ENCODE results near the gene HABP2. TPM values are rescaled to one million over a fixed set of nuclear protein-coding genes. Genes with fewer than 3 reads are reported as not detected.

The HABP2 gene
- total and polyA plus RNA-seq, 3 donors from 2014 or later, result 0.37 to 1.9 TPM; not detected in 1

GRCh38 chr10:113562069-113562468 lies 9.2 kb downstream of the HABP2 start:
- Histone ChIP-seq H3K27ac (no peak overlapping the region), H3K4me3 (no peak overlapping the region), H3K4me1 (peaks cover 5% of the 10 kb centered on the region), H3K27me3 (no peaks in the 10 kb centered on the region), H3K9me3 (no peaks in the 10 kb centered on the region), H3K36me3 (ENCODE audit: low read depth, missing control alignments) (no peaks in the 10 kb centered on the region)
- no peak for DNase-seq
- intact Hi-C loops (cut with DNase I; ENCODE audit: low total_unique reads), result no loop called here
- no peak for TF ChIP-seq POLR2A (IDR thresholded peaks at IDR 0.05)
- no peak for TF ChIP-seq CTCF (IDR thresholded peaks at IDR 0.05)
- 75 to 82% methylated on average over 6 of the region's 6 CpGs for WGBS, 2 donors

DNA sequence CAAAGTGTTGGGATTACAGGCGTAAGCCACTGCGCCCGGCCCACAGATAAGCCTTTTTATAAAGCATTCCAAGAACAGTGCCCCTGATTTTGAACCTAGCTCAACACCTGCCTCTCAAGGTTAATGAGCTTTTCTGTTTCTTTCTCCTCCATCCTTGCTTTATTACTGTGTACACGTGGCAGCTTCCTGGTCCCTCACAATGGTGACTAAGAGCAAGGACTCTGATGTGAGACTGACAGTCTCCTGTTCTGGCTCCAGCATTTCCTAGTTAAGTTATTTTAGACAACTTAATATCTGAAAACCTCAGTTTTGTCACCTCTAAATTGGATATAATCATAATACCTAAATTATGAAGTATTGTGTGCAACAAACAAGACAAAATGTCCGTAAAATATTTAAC lies 9.9 kb downstream of the HABP2 start:
- TF ChIP-seq CTCF (IDR thresholded peaks at IDR 0.05) (no peak), POLR2A (IDR thresholded peaks at IDR 0.05) (no peak)
- Histone ChIP-seq H3K4me1 (peaks cover 5% of the 10 kb centered on the region), H3K4me3 (no peak overlapping the region), H3K27ac (no peak overlapping the region), H3K27me3 (no peaks in the 10 kb centered on the region), H3K36me3 (ENCODE audit: low read depth, missing control alignments) (no peaks in the 10 kb centered on the region), H3K9me3 (no peaks in the 10 kb centered on the region)
- intact Hi-C loops (cut with DNase I; ENCODE audit: low total_unique reads), result no loop called here
- DNase-seq, result no peak
- WGBS, 2 donors, result 83 to 89% methylated on average over 5 of the region's 5 CpGs

GRCh38 chr10:113563306-113564088 lies 10.6 kb downstream of the HABP2 start:
- DNase-seq, result peak; percentile 87
- no peaks in the 10 kb centered on the region for H3K36me3 ChIP-seq (ENCODE audit: low read depth, missing control alignments)
- 11 to 14% methylated on average over 11 to 18 of the region's 18 CpGs for WGBS, 2 donors
- intact Hi-C loops (cut with DNase I; ENCODE audit: low total_unique reads), result no loop called here
- H3K4me3 ChIP-seq, result peak overlapping the region; percentile 2 to 19
- TF ChIP-seq POLR2A (IDR thresholded peaks at IDR 0.05), result no peak
- peak; percentile 91 to 98 (median 94) for TF ChIP-seq CTCF (IDR thresholded peaks at IDR 0.05)
- no peaks in the 10 kb centered on the region for H3K9me3 ChIP-seq
- no peak overlapping the region for H3K27ac ChIP-seq
- H3K4me1 ChIP-seq, result peaks cover 5% of the 10 kb centered on the region
- H3K27me3 ChIP-seq, result no peaks in the 10 kb centered on the region

DNA sequence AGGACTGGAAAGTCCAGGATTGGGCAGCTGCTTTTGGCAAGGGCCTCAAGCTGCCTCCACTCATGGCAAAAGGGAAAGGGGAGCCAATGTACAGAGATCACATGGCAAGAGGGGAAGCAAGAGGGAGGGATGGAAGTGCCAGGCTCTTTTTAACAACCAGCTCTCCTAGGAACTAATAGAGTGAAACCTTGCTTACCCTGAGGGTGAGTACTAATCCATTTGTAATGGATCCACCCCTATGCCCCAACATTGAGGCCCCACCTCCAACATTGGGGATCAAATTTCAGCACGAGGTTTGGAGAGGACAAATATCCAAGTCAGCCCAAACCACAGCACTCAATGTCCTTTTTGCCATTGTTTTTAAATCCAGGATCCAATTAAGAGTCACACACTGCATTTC lies 12.5 kb downstream of the HABP2 start:
- no peak for DNase-seq
- Histone ChIP-seq H3K9me3 (no peaks in the 10 kb centered on the region), H3K27me3 (no peaks in the 10 kb centered on the region), H3K36me3 (ENCODE audit: low read depth, missing control alignments) (no peaks in the 10 kb centered on the region), H3K4me1 (peaks cover 5% of the 10 kb centered on the region), H3K4me3 (no peak overlapping the region), H3K27ac (no peak overlapping the region)
- no peak for TF ChIP-seq POLR2A (IDR thresholded peaks at IDR 0.05)
- no peak for TF ChIP-seq CTCF (IDR thresholded peaks at IDR 0.05)
- WGBS, 2 donors, result 0 to 26% methylated on average over 1 of the region's 1 CpG
- intact Hi-C loops (cut with DNase I; ENCODE audit: low total_unique reads), result no loop called here

DNA sequence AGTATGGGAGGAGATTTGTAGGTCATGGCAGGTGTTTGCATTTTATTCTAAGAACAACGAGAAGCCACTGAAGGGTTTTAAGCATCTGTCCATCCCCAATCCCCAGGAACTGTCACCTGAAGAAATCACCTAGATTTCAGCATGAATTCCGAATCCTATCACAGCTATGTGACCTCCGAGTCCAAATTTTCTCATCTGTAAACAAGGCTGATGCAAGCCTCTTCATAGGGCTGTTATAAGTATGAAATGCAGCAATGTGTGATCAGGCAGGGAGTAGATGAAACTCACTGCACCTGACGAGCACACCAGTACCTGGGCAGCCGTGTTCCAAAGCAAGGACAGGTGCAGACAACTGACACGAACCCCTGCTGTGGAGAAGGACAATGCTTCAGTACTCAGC lies 14.0 kb downstream of the HABP2 start:
- intact Hi-C loops (cut with DNase I; ENCODE audit: low total_unique reads), result no loop called here
- TF ChIP-seq POLR2A (IDR thresholded peaks at IDR 0.05) (no peak), CTCF (IDR thresholded peaks at IDR 0.05) (no peak)
- Histone ChIP-seq H3K27me3 (no peaks in the 10 kb centered on the region), H3K9me3 (no peaks in the 10 kb centered on the region), H3K4me1 (no peaks in the 10 kb centered on the region), H3K4me3 (no peak overlapping the region), H3K27ac (no peak overlapping the region), H3K36me3 (ENCODE audit: low read depth, missing control alignments) (no peaks in the 10 kb centered on the region)
- DNase-seq, result no peak
- WGBS, 2 donors, result 64 to 83% methylated on average over 5 to 6 of the region's 6 CpGs
